Measurements from ENCODE around the gene ANKFN1.

ANKFN1 gene

GRCh38 chr17:56514264-56514663 is 361.0 kb downstream of the ANKFN1 start:
- no peak overlapping the region for H3K4me3 ChIP-seq (ENCODE audit: control insufficient read depth, low read depth, low read length)
- DNase-seq (ENCODE audit: low read depth) = no peak
- TF ChIP-seq CTCF (IDR thresholded peaks at IDR 0.05; ENCODE audit: control insufficient read depth, insufficient read depth, low read depth, low read length, missing control alignments) = no peak

GRCh38 chr17:56514899-56515298 is 361.6 kb downstream of the ANKFN1 start:
- TF ChIP-seq CTCF (IDR thresholded peaks at IDR 0.05; ENCODE audit: control insufficient read depth, insufficient read depth, low read depth, low read length, missing control alignments) = no peak
- no peak overlapping the region for H3K4me3 ChIP-seq (ENCODE audit: control insufficient read depth, low read depth, low read length)
- no peak for DNase-seq (ENCODE audit: low read depth)

DNA sequence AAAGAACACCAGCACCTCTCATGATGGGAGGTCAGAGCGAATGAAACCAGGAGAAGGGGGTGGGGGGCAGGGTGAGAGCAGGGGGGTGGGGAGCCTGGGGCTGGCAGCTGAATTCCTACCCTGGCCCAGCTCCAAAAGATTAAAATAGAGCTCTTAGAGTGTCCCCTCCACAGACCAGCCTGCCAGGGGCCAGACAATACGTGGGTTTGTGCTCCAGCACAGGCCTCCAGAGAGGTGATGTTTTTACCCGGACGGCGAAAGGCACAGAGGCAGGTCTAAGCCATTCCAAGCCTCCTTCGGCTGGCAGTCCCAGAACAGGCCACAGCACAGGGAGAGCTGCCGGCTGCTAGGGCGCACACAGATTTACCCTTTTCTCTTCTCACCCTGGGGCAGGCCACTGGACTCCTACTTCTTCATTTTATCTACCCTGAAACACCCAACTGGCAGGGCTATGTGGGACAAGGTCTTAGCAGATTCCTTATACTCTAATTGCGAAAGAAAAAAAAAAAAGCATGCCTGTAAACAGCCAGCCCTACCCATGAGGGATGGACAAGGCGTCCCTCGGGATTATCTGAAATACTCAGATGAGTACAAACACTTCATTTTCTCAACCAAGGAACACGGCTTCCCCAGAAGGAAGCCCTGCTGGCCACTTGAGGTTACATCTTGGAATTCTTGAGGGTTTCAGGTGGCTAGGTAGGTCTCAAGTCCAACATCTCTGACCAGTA is 368.3 kb downstream of the ANKFN1 start:
- no peak for DNase-seq (ENCODE audit: low read depth)
- no peak for TF ChIP-seq CTCF (IDR thresholded peaks at IDR 0.05; ENCODE audit: control insufficient read depth, insufficient read depth, low read depth, low read length, missing control alignments)

DNA sequence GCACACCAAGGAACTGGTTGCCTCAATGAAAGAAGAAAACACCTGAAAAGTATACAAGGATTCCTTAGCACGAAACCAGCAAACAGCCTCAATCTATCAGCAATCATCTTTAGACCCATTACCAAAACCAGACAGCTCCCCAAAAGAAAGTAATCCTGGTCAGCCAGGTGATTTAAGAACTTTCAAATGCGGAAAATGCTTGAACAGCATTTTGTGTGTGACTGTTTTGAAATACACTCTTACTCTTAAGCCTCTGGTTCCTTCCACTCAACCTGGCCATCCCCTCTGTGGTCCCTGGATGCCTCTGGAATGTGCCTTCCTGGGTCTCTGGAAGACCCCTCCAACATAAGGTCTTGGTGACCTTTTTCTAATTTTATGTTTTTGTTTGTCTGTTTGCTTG is 369.8 kb downstream of the ANKFN1 start:
- no peak for DNase-seq (ENCODE audit: low read depth)
- no peak for TF ChIP-seq CTCF (IDR thresholded peaks at IDR 0.05; ENCODE audit: control insufficient read depth, insufficient read depth, low read depth, low read length, missing control alignments)
- no peak overlapping the region for H3K4me3 ChIP-seq (ENCODE audit: control insufficient read depth, low read depth, low read length)

More for the DNA sequence above, 368.3 kb downstream of the ANKFN1 start:
- H3K4me3 ChIP-seq (ENCODE audit: control insufficient read depth, low read depth, low read length) = no peak overlapping the region

- no peak for TF ChIP-seq CTCF (IDR thresholded peaks at IDR 0.05; ENCODE audit: control insufficient read depth, insufficient read depth, low read depth, low read length, missing control alignments)
- H3K4me3 ChIP-seq (ENCODE audit: control insufficient read depth, low read depth, low read length) = no peak overlapping the region
- no peak for DNase-seq (ENCODE audit: low read depth)
Observed at GRCh38 chr17:56528696-56529095, 375.4 kb downstream of the ANKFN1 start.

GRCh38 chr17:56532926-56533325 is 379.7 kb downstream of the ANKFN1 start:
- no peak for DNase-seq (ENCODE audit: low read depth)
- no peak for TF ChIP-seq CTCF (IDR thresholded peaks at IDR 0.05; ENCODE audit: control insufficient read depth, insufficient read depth, low read depth, low read length, missing control alignments)
- no peak overlapping the region for H3K4me3 ChIP-seq (ENCODE audit: control insufficient read depth, low read depth, low read length)
